Anterior cingulate cortex (tissue), 58 donors: ENCODE results near the gene ZNF746.
"Not testable (repeated sequence)": the region's sequence is repeated elsewhere in the genome, so short reads cannot be mapped to it uniquely, and the experiment has no call there.

Experiments
- DNase-seq, 58 donors: peaks; one replicate each; lab custom pipeline; 2025; lab: John Stamatoyannopoulos, UW

Gene ZNF746

DNA sequence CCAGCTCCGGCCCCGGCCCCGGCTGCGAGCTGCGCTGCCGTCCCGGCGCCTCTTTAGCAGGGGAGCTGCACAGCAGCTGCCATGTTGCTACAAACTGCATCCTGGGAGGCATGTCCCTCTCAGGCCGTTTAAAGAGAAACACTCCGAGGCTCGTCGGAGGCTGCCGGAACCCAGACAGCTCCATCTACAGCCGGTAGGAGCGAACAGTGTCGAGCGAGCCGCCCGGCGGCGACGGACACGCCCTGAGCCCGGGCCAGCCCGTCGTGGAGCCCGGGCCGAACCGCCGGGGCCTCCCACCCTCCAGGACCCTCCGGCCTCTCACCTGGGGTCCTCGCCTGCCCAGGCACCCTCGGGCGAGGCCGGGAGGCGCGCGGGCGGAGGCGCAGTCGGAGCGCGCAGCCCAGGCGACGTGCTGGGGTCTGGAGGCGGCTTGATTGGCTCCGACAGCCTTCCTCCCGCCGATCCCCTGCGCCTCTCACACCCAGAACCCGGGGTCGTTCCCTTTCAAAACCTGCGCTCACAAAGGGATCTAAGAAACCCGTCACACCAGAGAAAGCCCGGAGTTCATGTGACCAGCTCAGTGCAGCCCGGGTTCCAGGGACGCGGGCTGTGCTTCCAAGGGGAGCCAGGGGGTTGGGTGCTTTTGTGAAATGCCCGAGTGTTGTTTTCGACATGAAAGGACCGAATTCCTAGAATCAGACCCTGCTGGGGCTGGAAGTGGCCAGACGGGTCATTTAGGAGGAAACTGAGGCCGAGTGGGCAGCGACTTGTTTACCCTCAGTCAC lies 36.9 kb downstream of the ZNF746 start, which contains the start of gene ZNF777:
Gene ZNF777 (minus strand): TSS at position 570 of the 785 bp plus-strand sequence. CDS start 5,040 bp downstream, outside the sequence.
- DNase-seq: peak in 57 of 58 donors; percentile 19 to 90 (median 65)

DNA sequence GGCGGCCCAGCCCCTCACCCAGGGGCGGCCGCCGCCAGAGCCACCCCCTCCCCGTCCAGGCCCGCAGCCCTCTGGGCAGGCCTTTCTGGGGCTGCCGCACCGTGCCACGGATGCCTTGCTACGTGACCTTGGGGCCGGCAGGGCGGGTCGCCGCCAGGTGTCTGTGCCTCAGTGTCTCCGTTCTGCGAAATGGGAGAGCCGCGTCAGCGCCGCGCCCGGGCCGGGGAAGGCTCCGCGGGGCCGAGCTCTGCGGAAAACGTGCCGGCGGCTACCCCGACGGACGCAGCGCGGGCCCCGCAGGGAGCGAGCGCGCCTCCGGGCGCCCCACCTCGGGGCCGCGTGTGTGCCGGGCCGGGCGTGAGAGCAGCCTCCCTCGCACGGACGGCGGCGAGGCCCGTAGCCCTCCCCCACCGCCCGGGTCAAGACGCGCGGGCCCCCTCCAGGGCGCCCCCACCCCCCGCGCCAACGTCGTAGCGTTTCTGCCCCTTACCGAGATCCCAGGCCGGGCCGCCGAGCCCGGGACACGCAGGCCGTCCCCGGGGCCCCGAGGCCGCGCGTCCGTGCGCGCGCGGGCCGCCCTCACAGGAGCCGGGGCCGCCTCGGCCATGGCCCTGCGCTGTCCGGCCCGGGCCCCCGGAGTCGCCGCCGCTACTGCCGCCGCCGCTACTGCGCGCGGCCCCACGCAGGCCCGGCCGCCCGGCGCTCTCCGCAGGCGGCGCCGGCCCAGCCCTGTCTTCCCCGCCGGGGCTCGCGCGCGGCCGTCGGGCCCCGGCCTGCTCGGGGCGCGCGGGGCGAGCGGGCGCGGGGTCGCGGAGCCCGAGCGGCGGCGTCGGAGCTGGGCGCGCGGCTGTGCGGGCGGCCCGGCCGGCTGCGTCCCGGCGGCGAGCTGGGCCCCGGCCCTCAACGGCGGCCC lies 37.8 kb downstream of the ZNF746 start:
- DNase-seq: no peak

DNA sequence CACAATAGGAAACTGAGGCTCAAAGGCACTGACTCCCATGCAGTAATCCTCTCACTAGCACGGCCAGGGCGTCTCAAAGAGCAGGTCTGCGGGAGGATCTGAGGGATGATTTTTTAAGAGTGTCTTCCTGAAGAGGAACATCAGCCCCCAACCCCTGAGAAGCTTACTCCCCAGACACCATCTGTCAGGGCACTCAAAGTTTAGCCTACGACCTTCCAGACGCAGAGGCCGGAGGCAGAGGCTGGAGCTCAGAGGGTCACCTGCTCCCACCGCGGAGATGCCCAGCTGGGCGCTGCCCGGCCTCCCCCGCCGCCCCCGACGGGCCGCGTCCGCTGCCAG lies 38.4 kb downstream of the ZNF746 start:
- no peak for DNase-seq

DNA sequence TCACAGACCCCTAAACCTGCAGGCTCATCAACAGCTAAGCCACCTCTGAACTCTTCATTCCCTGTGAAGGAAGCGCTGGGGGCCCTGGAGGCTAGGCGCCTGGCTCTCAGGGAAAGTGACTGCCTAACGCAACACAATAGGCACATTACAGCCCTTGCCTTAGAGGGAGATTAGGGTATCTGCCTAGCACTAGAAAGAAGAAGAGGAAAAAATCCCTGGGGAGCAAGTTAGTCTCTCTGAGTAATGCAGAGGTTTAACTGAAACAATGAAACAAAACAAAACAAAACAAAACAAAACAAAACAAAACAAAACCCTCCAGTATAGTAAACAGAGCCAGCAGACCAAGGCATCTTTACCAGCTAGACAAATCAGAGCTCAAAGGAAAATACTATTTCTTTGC lies 39.4 kb downstream of the ZNF746 start:
- DNase-seq: no peak

DNA sequence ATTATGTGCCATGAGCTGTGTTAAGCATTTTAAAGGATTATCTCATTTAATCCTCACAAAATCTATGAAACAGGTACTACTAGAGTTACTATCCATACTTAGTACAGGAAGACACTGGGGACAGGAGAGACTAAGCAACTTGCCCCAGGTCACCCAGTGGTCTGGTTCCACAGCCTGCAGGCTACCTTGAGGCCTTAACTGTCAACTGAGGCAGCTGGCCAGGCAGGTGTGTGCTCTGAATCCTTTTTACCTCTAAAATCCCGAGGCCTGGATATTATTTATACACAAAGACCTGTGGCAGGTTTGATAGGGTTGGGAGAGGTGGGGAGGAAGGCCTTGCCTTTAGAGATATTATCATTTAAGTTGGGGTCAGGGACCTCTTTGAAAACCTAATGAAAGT lies 39.8 kb downstream of the ZNF746 start:
- DNase-seq: no peak

DNA sequence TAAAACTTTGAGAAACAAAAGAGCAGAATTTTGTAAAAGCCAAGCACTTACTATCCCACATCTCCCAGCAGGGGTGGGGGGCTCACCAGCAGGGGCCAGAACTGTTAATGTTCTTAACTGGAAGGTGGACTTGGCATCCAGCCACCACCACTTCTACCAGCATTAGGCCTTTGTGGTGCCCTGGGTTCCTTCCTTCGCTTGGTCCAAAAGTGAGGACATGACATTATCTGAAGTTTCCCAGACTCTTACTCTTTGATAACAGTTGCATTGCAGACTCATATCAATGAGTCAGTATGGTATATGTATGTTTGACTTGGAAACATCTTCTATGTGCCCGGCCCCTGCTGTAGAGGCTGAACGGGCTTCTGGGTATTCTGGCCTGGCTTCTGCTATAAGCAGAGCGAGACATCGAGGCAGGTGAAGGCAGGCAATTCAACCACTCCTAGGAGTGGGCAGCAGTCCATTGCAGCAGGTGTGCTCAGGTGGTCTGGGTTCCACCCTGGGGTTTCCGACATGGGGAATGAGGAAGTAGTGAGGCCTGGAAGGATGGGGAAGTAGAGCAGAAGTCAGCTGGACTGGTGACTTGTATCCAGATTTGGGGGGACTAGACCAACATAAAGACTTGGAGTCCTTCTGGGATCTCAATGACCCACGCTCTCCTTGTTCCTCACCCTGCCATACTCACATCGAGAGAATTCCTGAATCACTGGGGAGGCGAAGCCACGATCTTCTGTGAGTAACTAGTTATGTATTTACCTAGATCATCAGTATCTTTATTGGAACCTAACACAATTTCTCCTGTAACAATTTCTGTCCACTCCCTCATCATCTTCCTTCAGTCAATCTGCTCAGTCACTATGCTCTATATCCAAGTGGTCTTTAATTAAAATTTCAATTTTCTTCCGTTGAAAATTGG lies 40.8 kb downstream of the ZNF746 start:
- no peak for DNase-seq

DNA sequence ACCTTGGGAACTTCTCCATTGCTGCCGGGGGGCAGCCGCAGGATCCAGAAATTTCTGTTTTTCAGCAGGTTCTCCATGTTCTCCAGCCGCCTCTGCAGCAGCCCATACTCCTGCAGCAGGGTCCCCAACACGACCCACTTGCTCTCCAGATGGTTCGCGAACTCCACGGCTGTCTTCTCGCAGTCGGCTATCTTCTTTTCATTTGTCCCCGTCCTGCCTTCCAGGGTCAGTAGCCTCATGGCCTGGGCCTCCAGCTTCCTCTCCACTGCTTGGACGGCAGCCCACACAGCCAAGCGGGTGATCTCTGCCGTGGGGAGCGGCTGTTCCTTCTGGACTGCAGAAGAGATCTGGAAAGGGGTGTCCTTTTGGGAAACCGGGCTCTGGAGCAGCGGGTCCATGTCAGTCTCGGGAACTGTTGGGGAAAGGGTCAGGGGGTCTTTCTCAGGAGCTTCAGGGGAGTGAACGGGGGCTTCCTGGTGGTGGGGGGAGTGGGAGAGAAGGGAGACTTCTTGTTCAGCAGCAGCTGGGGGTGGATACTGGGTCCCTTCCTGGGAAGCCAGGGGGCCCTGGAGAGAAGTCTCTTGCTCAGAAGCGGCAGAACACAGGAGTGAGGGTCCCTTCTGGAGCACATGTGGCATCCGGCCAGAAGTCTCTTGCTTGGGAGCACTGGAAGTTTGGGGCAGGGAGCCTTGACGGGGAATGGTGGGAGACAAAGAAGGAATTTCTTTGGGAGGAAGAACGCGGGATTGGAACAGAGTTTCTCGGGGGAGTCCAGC lies 42.2 kb downstream of the ZNF746 start:
- no peak for DNase-seq

DNA sequence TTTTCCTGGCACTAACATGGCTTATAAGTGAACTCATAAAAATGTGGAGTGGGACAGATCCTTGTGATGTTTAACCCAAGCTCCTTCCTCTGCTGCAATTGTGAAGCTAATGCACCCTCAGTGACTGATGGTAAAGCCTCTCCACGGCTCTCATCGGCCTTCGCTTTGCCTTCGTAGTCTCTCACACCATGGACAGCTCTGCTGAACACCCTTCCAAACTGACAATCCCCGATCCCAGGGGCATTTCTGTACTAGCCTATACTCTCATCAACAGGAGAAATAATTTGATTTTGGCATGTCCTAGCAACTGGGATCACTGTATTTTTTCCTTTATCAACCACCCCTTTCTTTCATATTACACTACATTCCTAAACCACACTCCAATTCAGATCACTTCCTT lies 42.9 kb downstream of the ZNF746 start:
- DNase-seq: no peak

DNA sequence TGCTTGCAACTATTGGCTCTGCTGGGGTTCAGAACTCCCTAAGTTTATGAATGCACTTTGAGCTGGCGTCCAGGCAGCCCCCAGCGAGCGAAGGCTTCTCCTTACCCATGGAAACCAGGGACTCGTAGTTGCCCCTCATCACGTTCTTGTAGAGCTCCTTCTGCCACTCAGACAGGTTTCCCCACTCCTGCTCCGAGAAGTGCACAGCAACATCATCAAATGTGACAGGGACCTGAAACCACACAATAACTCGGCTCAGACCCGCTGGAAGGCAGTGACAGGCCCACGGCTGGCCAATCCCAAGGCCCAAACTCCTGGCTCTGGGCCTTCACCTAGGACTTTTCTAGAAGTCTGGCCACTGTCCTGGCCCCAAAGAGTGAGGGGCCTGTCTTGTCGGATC lies 43.6 kb downstream of the ZNF746 start:
- DNase-seq: no peak

DNA sequence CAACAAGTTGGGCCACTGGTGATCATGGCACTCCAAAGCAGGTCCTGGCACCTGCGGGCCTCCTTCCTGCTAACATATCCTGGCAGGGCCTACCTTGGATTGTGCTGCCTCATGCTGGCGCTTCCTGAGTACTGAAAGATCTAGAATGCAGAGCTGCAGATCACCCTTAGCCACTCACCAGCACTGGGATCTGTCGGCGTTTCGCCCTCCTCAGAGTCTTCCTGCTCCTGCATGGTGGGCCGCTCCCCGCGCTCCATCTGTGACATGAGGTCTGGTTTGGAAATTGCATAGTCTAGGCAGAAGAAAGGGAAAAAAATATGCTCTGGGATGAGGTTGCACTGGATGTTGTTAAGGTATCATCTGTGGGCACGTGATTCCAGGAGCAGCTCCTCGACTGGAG lies 46.8 kb downstream of the ZNF746 start:
- DNase-seq: no peak

DNA sequence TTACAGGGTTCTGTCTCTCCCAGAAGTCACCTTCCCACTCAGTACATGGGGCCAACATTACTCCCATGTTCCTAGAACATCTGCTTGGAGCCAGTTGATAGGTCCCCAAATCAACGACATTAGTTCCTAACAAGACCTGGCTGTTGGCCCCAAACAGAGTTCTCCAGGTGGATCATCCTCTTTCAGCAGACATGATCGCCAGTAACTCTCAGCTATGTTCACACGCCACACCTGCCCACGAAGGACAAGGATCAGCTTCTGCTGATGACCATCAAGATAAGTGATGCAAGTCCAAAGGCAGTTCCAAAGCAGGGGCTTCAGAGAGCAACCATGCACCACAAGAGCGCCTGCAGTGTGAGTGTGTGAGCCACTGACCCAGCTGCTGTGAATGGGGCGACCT lies 47.7 kb downstream of the ZNF746 start:
- DNase-seq: no peak

DNA sequence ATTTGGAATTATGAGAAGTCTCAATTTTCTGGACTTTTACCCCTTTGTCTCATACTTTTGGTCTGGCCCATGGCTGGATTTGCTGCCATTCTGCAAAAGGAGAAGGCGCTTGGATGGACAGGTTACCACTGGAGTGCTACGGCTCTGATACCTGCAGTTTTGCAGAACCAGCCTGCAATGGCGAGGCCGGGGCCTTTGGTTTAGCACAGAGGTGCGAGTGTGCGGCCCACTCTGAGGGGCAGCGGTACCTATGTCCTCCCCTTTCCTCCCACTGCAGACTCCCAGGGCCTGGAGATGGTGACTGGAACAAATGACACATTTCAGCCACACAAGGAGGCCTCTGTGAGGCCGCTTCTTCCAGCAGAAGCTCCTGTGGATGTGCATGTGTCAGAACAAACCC lies 48.6 kb downstream of the ZNF746 start:
- no peak for DNase-seq

DNA sequence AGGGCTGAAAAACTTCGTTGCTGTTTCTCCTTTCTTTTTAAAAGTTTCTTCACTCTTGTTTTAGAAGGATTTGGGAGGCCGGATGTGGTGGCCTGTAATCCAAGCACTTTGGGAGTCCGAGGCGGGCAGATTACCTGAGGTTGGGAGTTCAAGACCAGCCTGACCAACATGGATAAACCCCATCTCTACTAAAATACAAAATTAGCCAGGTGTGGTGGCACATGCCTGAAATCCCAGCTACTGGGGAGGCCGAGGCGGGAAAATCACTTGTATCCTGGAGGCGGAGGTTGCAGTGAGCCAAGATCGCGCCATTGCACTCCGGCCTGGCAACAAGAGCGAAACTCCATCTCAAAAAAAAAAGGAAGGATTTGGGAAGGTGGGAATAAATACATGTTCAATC lies 51.6 kb downstream of the ZNF746 start:
- not testable (repeated sequence) for DNase-seq

DNA sequence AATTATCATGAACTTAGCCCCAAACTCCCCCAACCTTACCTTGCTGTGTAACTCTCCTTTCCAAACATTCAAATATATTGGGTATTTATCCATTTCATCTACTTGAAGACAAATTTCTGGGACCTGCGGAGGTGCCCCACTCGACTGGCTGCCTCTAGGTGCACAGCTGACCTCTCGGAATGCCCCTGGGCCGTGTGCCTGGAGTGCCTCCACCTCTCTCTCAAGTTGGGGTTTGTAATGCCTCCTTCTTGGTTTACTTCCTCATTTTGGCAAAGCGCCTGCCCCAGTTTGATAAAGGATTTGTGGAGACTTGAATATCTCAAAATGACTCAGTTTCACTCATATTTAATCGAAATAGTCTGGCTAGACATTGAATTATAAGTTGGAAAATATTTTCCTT lies 53.3 kb downstream of the ZNF746 start:
- DNase-seq: no peak

DNA sequence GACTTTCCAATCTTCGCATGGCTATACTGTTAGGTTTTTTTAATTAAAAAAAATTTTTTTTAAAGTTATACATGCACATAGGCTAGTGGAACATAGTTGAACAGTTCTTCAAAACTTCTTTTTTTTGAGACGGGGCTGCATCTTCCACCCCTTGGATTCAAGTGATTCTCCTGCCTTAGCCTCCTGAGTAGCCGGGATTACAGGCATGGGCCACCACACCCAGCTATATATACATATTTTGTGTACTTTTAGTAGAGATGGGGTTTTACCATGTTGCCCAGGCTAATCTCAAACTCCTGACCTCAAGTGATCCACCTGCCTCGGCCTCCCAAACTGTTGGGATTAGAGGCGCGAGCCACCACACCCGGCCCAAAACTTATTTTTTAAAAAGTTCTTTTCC lies 54.1 kb downstream of the ZNF746 start:
- no peak for DNase-seq

DNA sequence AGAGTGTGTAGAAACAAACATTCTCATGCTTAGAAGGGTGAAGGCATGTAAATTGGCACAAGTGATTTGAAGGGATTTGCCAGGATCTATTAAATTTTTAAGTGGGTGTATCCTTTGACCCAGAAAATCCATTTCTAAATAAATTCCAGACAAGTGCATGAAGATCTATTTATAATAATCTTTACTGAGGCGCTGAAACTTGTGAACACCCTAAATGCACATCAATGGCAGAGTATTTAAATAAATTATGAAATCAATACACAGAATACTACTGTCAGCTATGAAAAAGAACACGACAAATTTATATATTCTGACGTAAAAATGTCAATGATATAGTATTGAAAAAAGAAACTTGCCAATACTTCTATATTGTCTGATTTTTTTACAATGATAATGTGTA lies 54.7 kb downstream of the ZNF746 start:
- no peak for DNase-seq

DNA sequence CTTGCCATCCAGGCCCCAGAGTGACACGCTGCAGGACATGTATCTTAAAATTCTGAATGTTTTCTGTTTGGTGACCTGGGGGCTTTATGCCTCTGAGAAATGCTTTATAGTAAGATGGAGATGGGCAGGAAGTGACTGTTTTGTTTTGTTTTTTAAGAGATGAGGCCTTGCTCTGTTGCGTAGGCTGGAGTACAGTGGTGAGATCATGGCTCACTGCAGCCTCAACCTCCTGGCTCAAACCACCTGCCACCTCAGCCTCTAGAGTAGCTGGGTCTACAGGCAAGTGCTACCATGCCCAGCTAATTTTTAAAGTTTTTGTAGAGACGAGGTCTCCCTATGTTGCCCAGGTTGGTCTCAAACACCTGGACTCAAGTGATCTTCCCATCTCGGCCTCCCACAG lies 57.4 kb downstream of the ZNF746 start:
- no peak for DNase-seq

DNA sequence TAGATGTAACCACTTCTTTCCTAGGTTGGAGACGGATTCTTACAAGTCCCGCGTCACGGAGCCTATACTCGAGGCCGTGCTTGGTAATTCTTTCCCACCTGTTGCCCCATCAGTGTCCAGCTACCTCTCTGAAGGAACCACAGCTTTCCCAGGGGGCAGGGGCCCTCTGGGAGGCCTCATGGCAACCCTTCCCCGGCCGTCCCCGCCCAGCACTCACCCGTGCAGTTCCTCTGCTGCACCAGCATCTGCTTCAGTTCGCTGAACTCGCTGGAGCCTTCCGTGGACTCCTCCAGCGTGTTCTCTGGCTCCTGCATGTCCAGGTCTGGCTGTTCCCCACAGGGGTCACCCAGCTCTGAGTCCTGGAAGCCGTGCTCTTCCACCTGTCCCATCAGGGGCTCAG lies 61.3 kb downstream of the ZNF746 start:
- DNase-seq: no peak

DNA sequence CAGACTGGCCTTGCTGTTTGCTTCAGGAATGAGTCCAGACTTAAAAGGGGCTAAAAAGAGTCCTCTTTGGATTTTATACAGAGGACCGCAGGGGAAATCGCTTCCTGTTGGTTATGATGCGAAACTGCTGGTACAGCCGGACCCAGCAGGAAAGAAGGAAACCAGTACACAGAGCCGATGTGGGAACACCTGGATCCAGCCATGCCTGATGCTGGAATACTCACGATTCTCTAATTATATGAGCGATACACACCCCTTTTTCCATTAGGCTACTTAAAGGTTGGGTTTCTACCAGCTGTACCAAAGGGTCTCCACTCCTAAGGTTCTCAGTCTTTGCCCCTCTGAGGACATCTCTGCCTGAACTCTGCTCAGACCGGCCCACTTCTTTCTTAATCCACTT lies 64.5 kb downstream of the ZNF746 start:
- DNase-seq: no peak

DNA sequence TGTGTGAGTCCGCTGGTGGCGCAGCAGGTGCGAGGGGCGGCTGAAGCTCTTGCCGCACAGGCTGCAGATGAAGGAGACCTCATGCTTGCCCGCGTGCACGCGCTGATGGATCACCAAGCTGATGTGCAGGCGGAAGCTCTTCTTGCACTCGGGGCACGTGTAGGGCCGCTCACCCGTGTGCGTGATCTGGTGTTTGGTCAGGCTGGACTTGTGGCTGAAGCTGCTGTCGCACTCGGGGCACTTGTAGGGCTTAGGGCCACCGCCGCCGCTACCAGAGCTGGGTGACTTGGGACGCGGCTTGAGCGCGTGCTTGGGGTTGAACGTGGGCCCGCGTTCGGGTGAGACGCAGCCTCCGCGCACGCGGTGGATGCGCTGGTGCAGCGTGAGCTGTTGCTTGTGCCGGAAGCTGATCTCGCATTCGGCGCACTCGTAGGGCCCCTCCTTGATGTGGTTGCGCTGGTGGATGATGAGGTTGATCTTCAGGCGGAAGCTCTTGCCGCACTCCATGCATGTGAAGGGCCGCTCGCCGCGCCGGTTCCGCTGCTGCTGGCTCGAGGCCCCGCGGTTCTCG lies 65.4 kb downstream of the ZNF746 start:
- DNase-seq: no peak
